A673 (cell line): ENCODE data around the gene RPP14. TPM values are rescaled to one million over a fixed set of nuclear protein-coding genes. Genes with fewer than 3 reads are reported as not detected.
A peak's percentile ranks its signal among the peaks of the same experiment; 100 is the strongest.

ENCODE experiments used
- Bru-seq: library from RNA; stranded (reverse); fragments of 400-500 nt; gene quantifications from one replicate; lab custom pipeline; 2021; lab: Mats Ljungman, UMichigan
- BruChase-seq, 2 experiments: library from RNA; stranded (reverse); fragments of 400-500 nt; gene quantifications; one replicate each; lab custom pipeline; 2021; lab: Mats Ljungman, UMichigan
- BruUV-seq: library from RNA; stranded (reverse); fragments of 400-500 nt; replicated peaks from 2 replicates; lab custom pipeline; 2021; lab: Mats Ljungman, UMichigan
- CTCF ChIA-PET: fragments of 300-600 bp; sonication (Branson Sonifier 250); formaldehyde crosslinking; loops from one replicate; lab custom pipeline; 2022; ENCODE audit warnings: antibody characterized with exemption; lab: Charles Lee
- POLR2A ChIA-PET: fragments of 300-600 bp; sonication (Branson Sonifier 250); formaldehyde crosslinking; loops from one replicate; lab custom pipeline; 2022; ENCODE audit warnings: antibody characterized with exemption; ENCODE audit not compliant: low non-redundant PET; lab: Charles Lee
- DNase-seq: peaks from one replicate; pipeline ENCODE4 v3.0.0-alpha.2; 2015; ENCODE audit warnings: low spot score
- H3K27ac ChIP-seq: fragments of 200-600 bp; sonication (generic); 2 replicates; pipeline ENCODE4 v1.5.1; 2016; ENCODE audit warnings: mixed run types, low read depth, mild to moderate bottlenecking, mixed read lengths, antibody characterized with exemption, low read length; ENCODE audit not compliant: poor library complexity, severe bottlenecking
- H3K27me3 ChIP-seq: fragments of 200-600 bp; sonication (generic); replicated peaks from 2 replicates; pipeline ENCODE4 v1.6.1; 2017; ENCODE audit warnings: mixed run types, low read depth, mild to moderate bottlenecking, mixed read lengths, antibody characterized with exemption, low read length; ENCODE audit not compliant: insufficient read depth, poor library complexity
- H3K36me3 ChIP-seq: fragments of 200-600 bp; sonication (generic); 2 replicates; pipeline ENCODE4 v1.6.1; 2016; ENCODE audit warnings: mixed run types, mild to moderate bottlenecking, mixed read lengths, antibody characterized with exemption, low read length; ENCODE audit not compliant: insufficient read depth, poor library complexity, severe bottlenecking
- H3K4me1 ChIP-seq: fragments of 200-600 bp; sonication (generic); 2 replicates; pipeline ENCODE4 v1.6.1; 2017; ENCODE audit warnings: mixed run types, mild to moderate bottlenecking, mixed read lengths, antibody characterized with exemption, low read length; ENCODE audit not compliant: insufficient read depth, poor library complexity, severe bottlenecking
- H3K4me3 ChIP-seq: fragments of 200-600 bp; sonication (generic); 2 replicates; pipeline ENCODE4 v1.5.1; 2016; ENCODE audit warnings: low read depth, mixed run types, mild to moderate bottlenecking, mixed read lengths, low read length; ENCODE audit not compliant: poor library complexity, severe bottlenecking
- H3K9me3 ChIP-seq: fragments of 200-600 bp; sonication (generic); 2 replicates; pipeline ENCODE4 v1.6.1; 2016; ENCODE audit warnings: mixed run types, low read depth, mild to moderate bottlenecking, mixed read lengths, antibody characterized with exemption, low read length; ENCODE audit not compliant: poor library complexity, severe bottlenecking
- EZH2 ChIP-seq: fragments of 200-600 bp; sonication (generic); IDR thresholded peaks from 2 replicates; pipeline ENCODE4 v1.6.1; 2017; ENCODE audit warnings: borderline replicate concordance, low read depth, mild to moderate bottlenecking, mixed read lengths, antibody characterized with exemption, low read length; ENCODE audit not compliant: poor library complexity, severe bottlenecking
- intact Hi-C: fragments of 100-400 bp; cut with micrococcal nuclease; formaldehyde crosslinking; loops from one replicate; pipeline ENCODE4 v1.10.0; 2022; ENCODE audit not compliant: unreplicated experiment
- long read RNA-seq: library from polyadenylated mRNA; stranded (forward); transcript quantifications from one replicate; pipeline ENCODE4 v2.0.0, GENCODE V29; 2022
- total RNA-seq: library from RNA; stranded (reverse); gene quantifications from 2 replicates; pipeline ENCODE4 v1.2.3, GENCODE V29; 2021
- TF ChIP-seq, protein P1 (sequence below): fragments of 300-800, 200-600 bp; sonication (generic); conservative IDR thresholded peaks from 2 replicates; pipeline ENCODE4 v1.5.1; 2017; ENCODE audit warnings: low read depth, mild to moderate bottlenecking, antibody characterized with exemption, low read length, moderate library complexity, mixed read lengths

The RPP14 gene
- total RNA-seq (17.4 and 18.2 TPM in 2 replicates), Bru-seq, nascent RNA (percentile 79 among the genes with signal in this experiment), BruChase-seq, experiment 1, labeled RNA remaining after a 2-hour chase (percentile 94 among the genes with signal in this experiment), BruChase-seq, experiment 2, labeled RNA remaining after a 6-hour chase (percentile 93 among the genes with signal in this experiment)
- long read RNA-seq, full-length matches to known transcripts: 23 of 24 reads
- long read RNA-seq, partial matches to known transcripts: 0 of 24 reads
- long read RNA-seq, other reads (novel, unspliced or antisense): 1 of 24 reads

DNA sequence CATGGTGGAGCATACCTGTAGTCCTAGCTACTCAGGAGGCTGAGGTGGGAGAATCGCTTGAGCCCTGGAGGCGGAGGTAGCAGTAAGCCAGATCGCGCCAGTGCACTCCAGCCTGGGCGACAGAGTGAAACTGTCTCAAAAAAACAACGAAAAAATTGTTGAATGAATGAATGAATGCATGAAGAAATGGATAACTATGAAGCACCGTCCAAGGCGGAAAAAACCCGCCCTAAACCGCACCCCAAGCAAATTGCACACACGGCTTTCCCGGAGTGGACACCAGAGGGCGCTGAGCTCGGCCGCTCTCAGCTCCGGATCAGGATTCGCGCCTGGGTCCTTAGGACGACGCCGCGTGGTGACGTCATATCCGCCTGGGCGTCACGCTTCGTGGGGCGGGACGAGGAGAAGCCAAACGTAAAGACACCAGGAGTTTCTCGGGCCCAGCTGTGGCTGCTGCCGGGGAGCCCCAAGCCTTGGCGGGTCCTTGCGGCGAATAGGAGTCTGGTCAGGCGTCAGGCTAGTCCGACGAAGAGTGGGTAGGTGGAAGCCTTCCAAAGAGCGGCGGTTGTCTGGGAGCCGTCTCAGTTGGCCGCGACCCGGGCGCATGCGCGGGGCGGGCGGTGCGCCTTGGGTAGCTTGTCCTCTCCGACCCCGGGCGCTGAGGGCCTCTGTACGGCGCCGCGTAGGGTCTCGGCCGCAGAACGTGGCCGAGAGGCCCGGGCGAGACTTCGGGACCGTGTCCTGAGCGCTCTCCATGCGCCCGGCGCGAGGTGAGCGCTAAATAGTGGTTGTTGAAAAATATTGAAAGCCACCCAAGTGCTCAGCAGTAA lies at the start of gene RPP14, which contains the start of gene HTD2:
RPP14 (plus strand) TSS at position 364 of the 830 bp plus-strand sequence. CDS start 4,085 bp downstream, outside the sequence.
HTD2 (plus strand) TSS at position 639 of the 830 bp plus-strand sequence. CDS start 11,094 bp downstream, outside the sequence.
- ChIA-PET POLR2A (no interaction called here), CTCF (interaction anchor here (0.8 to 1.5 kb wide), 5 partner anchors 10 to 324 kb away, joined by 3 to 5 read pairs (median 3); no protein-coding TSS in a partner anchor)
- H3K4me3 ChIP-seq: peak within 1 kb of the TSS; percentile 93
- no peak for TF ChIP-seq EZH2
- TF ChIP-seq, protein P1, sequence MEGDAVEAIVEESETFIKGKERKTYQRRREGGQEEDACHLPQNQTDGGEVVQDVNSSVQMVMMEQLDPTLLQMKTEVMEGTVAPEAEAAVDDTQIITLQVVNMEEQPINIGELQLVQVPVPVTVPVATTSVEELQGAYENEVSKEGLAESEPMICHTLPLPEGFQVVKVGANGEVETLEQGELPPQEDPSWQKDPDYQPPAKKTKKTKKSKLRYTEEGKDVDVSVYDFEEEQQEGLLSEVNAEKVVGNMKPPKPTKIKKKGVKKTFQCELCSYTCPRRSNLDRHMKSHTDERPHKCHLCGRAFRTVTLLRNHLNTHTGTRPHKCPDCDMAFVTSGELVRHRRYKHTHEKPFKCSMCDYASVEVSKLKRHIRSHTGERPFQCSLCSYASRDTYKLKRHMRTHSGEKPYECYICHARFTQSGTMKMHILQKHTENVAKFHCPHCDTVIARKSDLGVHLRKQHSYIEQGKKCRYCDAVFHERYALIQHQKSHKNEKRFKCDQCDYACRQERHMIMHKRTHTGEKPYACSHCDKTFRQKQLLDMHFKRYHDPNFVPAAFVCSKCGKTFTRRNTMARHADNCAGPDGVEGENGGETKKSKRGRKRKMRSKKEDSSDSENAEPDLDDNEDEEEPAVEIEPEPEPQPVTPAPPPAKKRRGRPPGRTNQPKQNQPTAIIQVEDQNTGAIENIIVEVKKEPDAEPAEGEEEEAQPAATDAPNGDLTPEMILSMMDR: peak; percentile 80
- DNase-seq: peak; percentile 94
- TSS peak; percentile 32 for BruUV-seq
- intact Hi-C loops: loop anchor here (5.0 kb wide), 4 partner anchors 69 to 326 kb away; partner anchors contain the start of gene ABHD6
- H3K36me3 ChIP-seq: peaks cover 10% of the 10 kb centered on the region
- no peaks in the 10 kb centered on the region for H3K4me1 ChIP-seq
- H3K27ac ChIP-seq: peak within 1 kb of the TSS; percentile 95
- H3K27me3 ChIP-seq: no peaks in the 10 kb centered on the region
- no peaks in the 10 kb centered on the region for H3K9me3 ChIP-seq

DNA sequence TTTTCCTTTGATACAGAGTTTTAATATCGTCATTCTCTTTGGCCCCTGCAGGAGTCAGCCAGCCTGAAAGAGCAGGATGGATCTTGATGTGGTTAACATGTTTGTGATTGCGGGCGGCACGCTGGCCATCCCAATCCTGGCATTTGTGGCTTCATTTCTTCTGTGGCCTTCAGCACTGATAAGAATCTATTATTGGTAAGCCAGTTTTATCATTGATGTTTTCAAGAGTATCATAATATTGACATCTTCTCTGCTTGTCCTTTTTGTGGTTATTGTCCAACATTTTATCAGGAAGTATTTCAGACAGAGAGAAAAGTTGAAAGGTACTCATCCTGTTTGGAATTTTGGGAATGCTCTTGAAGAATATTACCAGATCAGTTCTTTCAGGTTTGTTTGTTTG lies 49.5 kb upstream of the RPP14 start:
- no peak for DNase-seq
- intact Hi-C loops: no loop called here
- peaks cover 47% of the 10 kb centered on the region for H3K4me1 ChIP-seq
- no peaks in the 10 kb centered on the region for H3K27me3 ChIP-seq
- CTCF ChIA-PET: no interaction called here
- no TSS peak for BruUV-seq
- H3K36me3 ChIP-seq: peaks cover 83% of the 10 kb centered on the region
- no peak overlapping the region for H3K4me3 ChIP-seq
- TF ChIP-seq EZH2: no peak
- TF ChIP-seq, protein P1: no peak
- H3K9me3 ChIP-seq: no peaks in the 10 kb centered on the region
- H3K27ac ChIP-seq: no peak overlapping the region
- POLR2A ChIA-PET: no interaction called here

DNA sequence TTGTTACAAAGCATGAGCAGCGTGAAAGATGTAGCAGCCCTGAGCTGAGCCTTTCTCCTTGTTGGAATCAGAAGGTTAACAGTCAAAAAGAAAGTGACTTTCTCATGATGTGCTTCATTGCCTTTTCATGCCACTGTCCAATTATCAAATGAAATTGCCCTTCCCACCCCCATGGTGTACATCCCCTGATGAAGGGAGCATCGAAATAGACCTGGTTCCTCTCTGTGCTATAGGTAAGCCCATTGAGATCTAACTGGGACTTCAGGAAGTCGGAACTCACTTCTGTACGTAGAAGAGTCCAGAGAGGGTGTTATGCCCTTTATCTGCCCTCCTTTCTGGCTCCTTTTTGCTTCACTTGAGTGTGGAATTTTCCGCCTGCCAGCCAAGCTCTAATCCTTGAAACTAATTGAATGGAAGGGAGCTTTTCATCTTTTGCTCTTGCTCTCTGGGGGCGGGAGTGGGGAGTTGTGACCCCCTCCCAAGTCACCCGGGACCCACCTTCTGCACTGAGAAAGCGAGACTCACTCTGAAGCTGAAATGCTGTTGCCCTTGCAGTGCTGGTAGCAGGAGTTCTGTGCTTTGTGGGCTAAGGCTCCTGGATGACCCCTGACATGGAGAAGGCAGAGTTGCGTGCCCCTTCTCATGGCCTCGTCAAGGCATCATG lies 47.5 kb upstream of the RPP14 start:
- TF ChIP-seq, protein P1: no peak
- TF ChIP-seq EZH2: no peak
- intact Hi-C loops: no loop called here
- peak overlapping the region; percentile 63 for H3K27ac ChIP-seq
- peaks cover 79% of the 10 kb centered on the region for H3K36me3 ChIP-seq
- DNase-seq: no peak
- peaks cover 28% of the 10 kb centered on the region for H3K4me1 ChIP-seq
- H3K27me3 ChIP-seq: no peaks in the 10 kb centered on the region
- no TSS peak for BruUV-seq
- no peak overlapping the region for H3K4me3 ChIP-seq
- ChIA-PET CTCF (no interaction called here), POLR2A (no interaction called here)
- no peaks in the 10 kb centered on the region for H3K9me3 ChIP-seq
